K562 (cell line): ENCODE data around the gene PRKG1. TPM values are rescaled to one million over a fixed set of nuclear protein-coding genes. Genes with fewer than 3 reads are reported as not detected.
A peak's percentile ranks its signal among the peaks of the same experiment; 100 is the strongest.

ENCODE experiments used
- ATAC-seq: fragments of 200-7000 bp; cut with Tn5 transposase; 3 replicates; pipeline ENCODE4 v1.9.1; 2020; ENCODE audit warnings: moderate library complexity
- BruUV-seq: library from RNA; stranded (reverse); fragments of 400-500 nt; replicated peaks from 2 replicates; lab custom pipeline; 2021; lab: Mats Ljungman, UMichigan
- CTCF ChIA-PET: fragments of 300-600 bp; formaldehyde crosslinking; extraction: SDS; loops from one replicate; lab custom pipeline; 2021; ENCODE audit warnings: low intra/inter-chr PET ratio; lab: Yijun Ruan, JAX
- POLR2A ChIA-PET: fragments of 300-600, 350-650 bp; sonication (Branson Sonifier 250); formaldehyde crosslinking; extraction: SDS; loops from one replicate; lab custom pipeline; 2021; ENCODE audit warnings: antibody characterized with exemption, inconsistent platforms; lab: Yijun Ruan, JAX
- DNase-seq, 4 experiments: peaks; one replicate each; pipeline versions ENCODE4 v3.0.0 to v3.0.0-alpha.2; 2011 to 2018; ENCODE audit warnings: low spot score in 3 of 4, mixed read lengths in 3 of 4; ENCODE audit errors: extremely low read depth in 1 of 4
- FAIRE-seq: peaks from 2 replicates; lab custom pipeline; 2011; peaks lifted over from hg19 to GRCh38; lab: Jason Lieb, UNC
- H2AFZ ChIP-seq: 2 replicates; pipeline ENCODE4 v1.6.0; 2011; ENCODE audit warnings: low read depth, low read length, control low read depth, inconsistent platforms
- H3K27ac ChIP-seq: fragments of 200-600 bp; 3 replicates; pipeline ENCODE4 v1.8.0; 2011; ENCODE audit warnings: low read depth, mild to moderate bottlenecking, control low read depth, inconsistent platforms, low read length, moderate library complexity, mixed read lengths; ENCODE audit errors: extremely low read depth
- H3K27me3 ChIP-seq, 2 experiments: fragments of 300-600 bp in 1 of 2; 2 replicates in 1 of 2; 3 replicates in 1 of 2; pipeline versions ENCODE4 v1.6.0 to v1.8.0; 2011; ENCODE audit warnings: inconsistent platforms in 2 of 2, low read length in 2 of 2, mild to moderate bottlenecking in 1 of 2, mixed read lengths in 1 of 2, moderate library complexity in 1 of 2; ENCODE audit not compliant: control insufficient read depth in 2 of 2, insufficient read depth in 2 of 2
- H3K36me3 ChIP-seq: fragments of 300-600 bp; 3 replicates; pipeline ENCODE4 v1.8.0; 2011; ENCODE audit warnings: mild to moderate bottlenecking, low read length, inconsistent platforms; ENCODE audit not compliant: control insufficient read depth, insufficient read depth
- H3K4me1 ChIP-seq, 2 experiments: fragments of 200-600 bp in 1 of 2; replicated peaks in 1 of 2; 2 replicates in 1 of 2; 3 replicates in 1 of 2; pipeline versions ENCODE4 v1.5.1 to v1.8.0; 2011; ENCODE audit warnings: inconsistent platforms in 2 of 2, low read length in 2 of 2, mild to moderate bottlenecking in 1 of 2, mixed read lengths in 1 of 2, moderate library complexity in 1 of 2; ENCODE audit not compliant: control insufficient read depth in 2 of 2, insufficient read depth in 2 of 2
- H3K4me2 ChIP-seq: 2 replicates; pipeline ENCODE4 v1.6.1; 2011; ENCODE audit warnings: low read length, control low read depth, inconsistent platforms, mixed read lengths; ENCODE audit not compliant: insufficient read depth
- H3K4me3 ChIP-seq: fragments of 200-600 bp; sonication (generic), shearing (Covaris generic); 2 replicates; pipeline ENCODE4 v1.5.1; 2016; ENCODE audit warnings: control low read depth, inconsistent platforms
- H3K79me2 ChIP-seq: fragments of 200-600 bp; 3 replicates; pipeline ENCODE4 v1.8.0; 2011; ENCODE audit warnings: low read length, inconsistent platforms; ENCODE audit not compliant: control insufficient read depth, insufficient read depth
- H3K9ac ChIP-seq, 2 experiments: 2 replicates each; pipeline versions ENCODE4 v1.6.0 to v1.6.1; 2011; ENCODE audit warnings: low read depth in 2 of 2, low read length in 2 of 2, control low read depth in 1 of 2, inconsistent platforms in 1 of 2, mild to moderate bottlenecking in 1 of 2, mixed read lengths in 1 of 2; ENCODE audit not compliant: insufficient read depth in 1 of 2
- H3K9me1 ChIP-seq: one replicate; pipeline ENCODE4 v1.6.0; 2011; ENCODE audit warnings: inconsistent platforms, mild to moderate bottlenecking, low read length, moderate library complexity; ENCODE audit not compliant: control insufficient read depth, insufficient read depth
- H3K9me3 ChIP-seq: replicated peaks from 2 replicates; pipeline ENCODE4 v1.5.1; 2011; ENCODE audit warnings: low read depth, low read length, inconsistent platforms; ENCODE audit not compliant: control insufficient read depth, insufficient read depth
- H4K20me1 ChIP-seq: replicated peaks from 2 replicates; pipeline ENCODE4 v1.6.1; 2011; ENCODE audit warnings: low read length, inconsistent platforms, mixed read lengths; ENCODE audit not compliant: control insufficient read depth, insufficient read depth
- CHAMP1 ChIP-seq: fragments of 450-650 bp; IDR thresholded peaks from 2 replicates; pipeline ENCODE4 v1.6.1; 2016; ENCODE audit warnings: mild to moderate bottlenecking
- E2F4 ChIP-seq: sonication (generic); formaldehyde crosslinking; IDR thresholded peaks from 2 replicates; pipeline ENCODE4 v1.8.0; 2022; ENCODE audit warnings: mild to moderate bottlenecking, low read depth, missing genetic modification reagents
- FOXO4 ChIP-seq: fragments of 450-650 bp; formaldehyde crosslinking; IDR thresholded peaks from 2 replicates; pipeline ENCODE4 v1.4.0; 2020; ENCODE audit warnings: mild to moderate bottlenecking, moderate library complexity
- JUNB ChIP-seq: fragments of 450-650 bp; formaldehyde crosslinking; conservative IDR thresholded peaks from 2 replicates; pipeline ENCODE4 v1.4.0; 2020; ENCODE audit warnings: mild to moderate bottlenecking
- MBD1 ChIP-seq: fragments of 250-450 bp; sonication (Bioruptor Pico); IDR thresholded peaks from 2 replicates; pipeline ENCODE4 v1.8.0; 2022; ENCODE audit warnings: inconsistent platforms
- NFATC3 ChIP-seq: fragments of 450-650 bp; IDR thresholded peaks from 2 replicates; pipeline ENCODE4 v1.6.1; 2017; ENCODE audit warnings: mild to moderate bottlenecking
- PTRF ChIP-seq: fragments of 450-650 bp; IDR thresholded peaks from 2 replicates; pipeline ENCODE4 v1.6.1; 2016; ENCODE audit warnings: mild to moderate bottlenecking, missing genetic modification characterization, missing compliant biosample characterization
- RBBP5 ChIP-seq: fragments of 200-600 bp; sonication (generic); IDR thresholded peaks from 2 replicates; pipeline ENCODE4 v1.6.1; 2012; ENCODE audit warnings: borderline replicate concordance, mild to moderate bottlenecking, low read length, control low read depth, inconsistent platforms; ENCODE audit not compliant: insufficient read depth, poor library complexity, severe bottlenecking
- TBL1XR1 ChIP-seq, 2 experiments: IDR thresholded peaks; 2 replicates each; pipeline ENCODE4 v1.6.1; 2012; ENCODE audit warnings: improper control_type of control experiment in 2 of 2, low read length in 2 of 2, mild to moderate bottlenecking in 1 of 2
- TEAD4 ChIP-seq, 2 experiments: sonication (generic) in 1 of 2; formaldehyde crosslinking in 1 of 2; IDR thresholded peaks; 2 replicates each; pipeline versions ENCODE4 v1.6.1 to v1.8.0; 2012 to 2022; ENCODE audit warnings: borderline replicate concordance in 1 of 2, inconsistent platforms in 1 of 2, low read length in 1 of 2, mild to moderate bottlenecking in 1 of 2, missing genetic modification reagents in 1 of 2
- TRIM28 ChIP-seq: fragments of 450-650 bp; IDR thresholded peaks from 2 replicates; pipeline ENCODE4 v1.6.1; 2017
- ZNF354B ChIP-seq: fragments of 250-450 bp; sonication (Bioruptor Pico); IDR thresholded peaks from 2 replicates; pipeline ENCODE4 v1.4.0; 2020
- WGBS: fragments of 100-300 bp; shearing (Covaris generic); methylation state at CpG from one replicate; pipeline ENCODE4 v1.1.6; 2016; ENCODE audit warnings: low coverage, mixed read lengths; ENCODE audit not compliant: insufficient coverage; ENCODE audit errors: missing lambda C conversion rate; 5-methylcytosine and 5-hydroxymethylcytosine counted together
- in situ Hi-C: fragments of 300-500 bp; cut with MboI; formaldehyde crosslinking; loops from 4 replicates; pipeline ENCODE4 v1.15.0; 2018; ENCODE audit warnings: inconsistent platforms, mixed read lengths
- intact Hi-C: fragments of 100-400 bp; cut with micrococcal nuclease; formaldehyde crosslinking; loops from 2 replicates; pipeline ENCODE4 v1.14.2; 2022
- polyA plus RNA-seq, 8 experiments: library from polyadenylated mRNA; depleted of rRNA in 4 of 8; stranded (reverse) in 5 of 8; unstranded in 3 of 8; fragments of >200 nt; fragmentation: Nextera tagmentation in 2 of 8; fragmentation: Illumina TruSeq in 1 of 8; extraction: Ambion mirVana in 2 of 8; extraction: Trizol in 1 of 8; gene quantifications; 2 replicates each; pipeline versions ENCODE4 v1.2.1 to v1.2.3, GENCODE V29; 2011 to 2014; ENCODE audit warnings: inconsistent platforms in 1 of 8, missing spikeins in 1 of 8
- total RNA-seq, 7 experiments: library from RNA; depleted of rRNA in 6 of 7; stranded (reverse); fragments of >200 nt in 6 of 7; fragmentation: Illumina TruSeq in 2 of 7; extraction: Trizol in 2 of 7; gene quantifications; 2 replicates each; pipeline versions ENCODE4 v1.2.1 to v1.2.3, GENCODE V29; 2011 to 2021; ENCODE audit warnings: low replicate concordance in 1 of 7

Gene PRKG1
- total and polyA plus RNA-seq, 9 of the 15 experiments (the other 6 are each of a cell fraction or from before 2014, with no cell fraction given) = 0.22 TPM; not detected in 8

GRCh38 chr10:51699145-51699474, 624.8 kb downstream of the PRKG1 start (continued):
- TF ChIP-seq TBL1XR1 (IDR thresholded peaks at IDR 0.05; ENCODE audit: low read length in 2 of 2) = peak in 1 of 2 experiments; percentile 55; a peak in 1 of 4 replicates

- under 1% methylated on average over 45 of the region's 45 CpGs for WGBS
- H3K4me2 ChIP-seq = peak within 1 kb of the TSS; percentile 88
- H3K9me1 ChIP-seq = no peaks in the 10 kb centered on the region
- ATAC-seq = peak; percentile 94
- no peaks in the 10 kb centered on the region for H3K27me3 ChIP-seq
- peaks cover 29% of the 10 kb centered on the region; the same call in 2 of the 3 replicates for H3K36me3 ChIP-seq
- H3K4me1 ChIP-seq = peaks cover 11 to 13% of the 10 kb centered on the region in 2 experiments
- peak within 1 kb of the TSS; percentile 99 for H2AFZ ChIP-seq
- H3K9ac ChIP-seq = peak within 1 kb of the TSS; percentile 87 to 93
- no TSS peak for BruUV-seq
- H3K9me3 ChIP-seq = no peaks in the 10 kb centered on the region
- ChIA-PET CTCF (no interaction called here), POLR2A (interaction anchor here (1.6 kb wide), 1 partner anchor 10 kb away, joined by 5 read pairs; no protein-coding TSS in a partner anchor)
- peak; percentile 76 to 96 (median 81) for DNase-seq
- H4K20me1 ChIP-seq = peaks cover 8% of the 10 kb centered on the region; the same call in 1 of the 2 replicates
- in situ Hi-C loops (no loop called here), intact Hi-C loops (no loop called here)
- H3K4me3 ChIP-seq = peak within 1 kb of the TSS; percentile 67
- peak within 1 kb of the TSS; percentile 98 for H3K27ac ChIP-seq
- FAIRE-seq = peak; percentile 97
- H3K79me2 ChIP-seq = peaks cover 34% of the 10 kb centered on the region
- TF ChIP-seq CHAMP1 = peak; percentile 83
- peak; percentile 73 for TF ChIP-seq RBBP5
- no peak for TF ChIP-seq FOXO4
- no peak; the same call in 1 of the 2 replicates for TF ChIP-seq MBD1 (CRISPR knock-in tag)
- TF ChIP-seq PTRF (tag) = peak; percentile 62; the same call in 1 of the 2 replicates
- peak; percentile 76; the same call in 1 of the 2 replicates for TF ChIP-seq NFATC3
- TF ChIP-seq E2F4 (CRISPR knock-in tag) = peak; percentile 94
- TF ChIP-seq TRIM28 = peak; percentile 56; the same call in 1 of the 2 replicates
- peak; percentile 31; the same call in 1 of the 2 replicates for TF ChIP-seq TEAD4 (IDR thresholded peaks at IDR 0.05; ENCODE audit: low read length)
- no peak for TF ChIP-seq TEAD4 (CRISPR knock-in tag; IDR thresholded peaks at IDR 0.05; ENCODE audit: borderline replicate concordance)
- 0 out of 2 replicates have a peak, but pooled peaks have one; percentile 10 for TF ChIP-seq ZNF354B
- TF ChIP-seq JUNB (CRISPR knock-in tag) = no peak
These were observed 625.4 kb downstream of the PRKG1 start, which contains the start of gene CSTF2T for GRCh38 chr10:51699475-51700227. TSS of gene CSTF2T (minus strand) at chr10:51699595. CDS start at chr10:51699549, 46 bp downstream.
